H1 (cell line): ENCODE data around the gene SLC13A2. TPM values are rescaled to one million over a fixed set of nuclear protein-coding genes. Genes with fewer than 3 reads are reported as not detected.

Source experiments
- CTCF ChIA-PET: fragments of 300-600 bp; sonication (Branson Sonifier 250); formaldehyde crosslinking; loops from one replicate; lab custom pipeline; 2021; ENCODE audit not compliant: partially characterized antibody; lab: Charles Lee
- POLR2A ChIA-PET: fragments of 300-600 bp; sonication (Branson Sonifier 250); formaldehyde crosslinking; loops from one replicate; lab custom pipeline; 2021; ENCODE audit warnings: inconsistent platforms; ENCODE audit not compliant: partially characterized antibody; lab: Charles Lee
- DNase-seq, 2 experiments: peaks; one replicate each; pipeline versions ENCODE4 v3.0.0 to v3.0.0-alpha.2; 2010 to 2022; ENCODE audit warnings: low spot score in 2 of 2, low read depth in 1 of 2, mixed read lengths in 1 of 2
- FAIRE-seq: peaks from 2 replicates; lab custom pipeline; 2011; peaks lifted over from hg19 to GRCh38; lab: Jason Lieb, UNC
- H2AFZ ChIP-seq: 2 replicates; pipeline ENCODE4 v1.8.1; 2012; ENCODE audit warnings: low read length, inconsistent platforms
- H2AK5ac ChIP-seq: 2 replicates; pipeline ENCODE4 v1.6.1; 2013; ENCODE audit warnings: low read depth, low read length
- H2BK120ac ChIP-seq: replicated peaks from 2 replicates; pipeline ENCODE3; 2013; ENCODE audit warnings: low read depth, low read length, inconsistent platforms
- H2BK12ac ChIP-seq: 2 replicates; pipeline ENCODE4 v1.6.1; 2013; ENCODE audit warnings: low read depth, low read length
- H2BK15ac ChIP-seq: 2 replicates; pipeline ENCODE4 v1.6.1; 2013; ENCODE audit warnings: low read length
- H2BK20ac ChIP-seq: 2 replicates; pipeline ENCODE4 v1.6.1; 2013; ENCODE audit warnings: low read length
- H2BK5ac ChIP-seq: 2 replicates; pipeline ENCODE4 v1.6.1; 2013; ENCODE audit warnings: low read depth, low read length
- H3K14ac ChIP-seq: 2 replicates; pipeline ENCODE4 v1.6.1; 2013; ENCODE audit warnings: inconsistent platforms; ENCODE audit not compliant: insufficient read length
- H3K18ac ChIP-seq: 2 replicates; pipeline ENCODE4 v1.6.1; 2013; ENCODE audit warnings: low read length; ENCODE audit errors: extremely low read depth
- H3K23ac ChIP-seq: 2 replicates; pipeline ENCODE4 v1.6.1; 2013; ENCODE audit warnings: inconsistent platforms; ENCODE audit not compliant: insufficient read length
- H3K23me2 ChIP-seq: 2 replicates; pipeline ENCODE4 v1.6.1; 2013; ENCODE audit warnings: low read depth, low read length
- H3K27ac ChIP-seq: 2 replicates; pipeline ENCODE4 v1.6.1; 2011; ENCODE audit warnings: low read depth, low read length, inconsistent platforms
- H3K27me3 ChIP-seq, 4 experiments: replicated peaks in 1 of 4; 1 replicate in 1 of 4; 2 replicates in 3 of 4; pipeline versions ENCODE4 v1.6.1 to v1.8.1; 2011 to 2013; ENCODE audit warnings: low read length in 3 of 4, mild to moderate bottlenecking in 3 of 4, inconsistent platforms in 2 of 4, mixed read lengths in 2 of 4, moderate library complexity in 1 of 4; ENCODE audit not compliant: control insufficient read depth in 3 of 4, insufficient read depth in 3 of 4; ENCODE audit errors: extremely low read depth in 1 of 4
- H3K36me3 ChIP-seq, 4 experiments: 2 replicates each; pipeline versions ENCODE4 v1.6.1 to v1.8.1; 2011 to 2013; ENCODE audit warnings: mild to moderate bottlenecking in 4 of 4, low read length in 3 of 4, moderate library complexity in 2 of 4, control low read depth in 1 of 4, inconsistent platforms in 1 of 4; ENCODE audit not compliant: insufficient read depth in 4 of 4, control insufficient read depth in 2 of 4
- H3K4ac ChIP-seq: replicated peaks from 2 replicates; pipeline ENCODE3; 2013; ENCODE audit warnings: low read length, low read depth, mixed read lengths, inconsistent platforms; ENCODE audit not compliant: insufficient read length
- H3K4me1 ChIP-seq, 4 experiments: replicated peaks in 1 of 4; 1 replicate in 1 of 4; 2 replicates in 3 of 4; pipeline versions ENCODE4 v1.6.1 to v1.8.1; 2011 to 2013; ENCODE audit warnings: low read length in 3 of 4, inconsistent platforms in 2 of 4, mixed read lengths in 1 of 4; ENCODE audit not compliant: insufficient read depth in 4 of 4, control insufficient read depth in 3 of 4
- H3K4me2 ChIP-seq, 2 experiments: 2 replicates each; pipeline versions ENCODE4 v1.6.1 to v1.8.1; 2011 to 2013; ENCODE audit warnings: low read depth in 2 of 2, low read length in 2 of 2, control low read depth in 1 of 2, inconsistent platforms in 1 of 2, mild to moderate bottlenecking in 1 of 2; ENCODE audit not compliant: insufficient read depth in 1 of 2
- H3K4me3 ChIP-seq, 4 experiments: fragments of 200-600, 300-600 bp in 1 of 4; sonication (generic), shearing (Covaris generic), sonication (Bioruptor Twin) in 1 of 4; 2 replicates each; pipeline versions ENCODE4 v1.5.1 to v1.8.1; 2011 to 2016; ENCODE audit warnings: low read length in 4 of 4, low read depth in 3 of 4, control low read depth in 2 of 4, inconsistent platforms in 2 of 4, mild to moderate bottlenecking in 2 of 4, mixed read lengths in 1 of 4, moderate library complexity in 1 of 4; ENCODE audit not compliant: insufficient read depth in 2 of 4; ENCODE audit errors: extremely low read depth in 1 of 4
- H3K56ac ChIP-seq: replicated peaks from 2 replicates; pipeline ENCODE3; 2013; ENCODE audit warnings: low read depth, mild to moderate bottlenecking, mixed read lengths, low read length, inconsistent platforms; ENCODE audit not compliant: insufficient read length
- H3K79me1 ChIP-seq: 2 replicates; pipeline ENCODE4 v1.6.1; 2013; ENCODE audit warnings: low read depth, low read length, control low read depth
- H3K79me2 ChIP-seq, 2 experiments: 2 replicates each; pipeline versions ENCODE4 v1.6.1 to v1.8.1; 2012 to 2013; ENCODE audit warnings: low read length in 2 of 2, mild to moderate bottlenecking in 2 of 2, inconsistent platforms in 1 of 2; ENCODE audit not compliant: insufficient read depth in 2 of 2, control insufficient read depth in 1 of 2
- H3K9ac ChIP-seq, 4 experiments: replicated peaks in 1 of 4; 1 replicate in 1 of 4; 2 replicates in 3 of 4; pipeline versions ENCODE4 v1.6.1 to v1.8.1; 2011 to 2013; ENCODE audit warnings: low read depth in 3 of 4, low read length in 3 of 4, control low read depth in 2 of 4, mild to moderate bottlenecking in 2 of 4, moderate library complexity in 2 of 4, inconsistent platforms in 1 of 4; ENCODE audit errors: extremely low read depth in 1 of 4
- H3K9me3 ChIP-seq, 2 experiments: 2 replicates each; pipeline versions ENCODE4 v1.6.1 to v1.8.1; 2012 to 2013; ENCODE audit warnings: mild to moderate bottlenecking in 2 of 2, moderate library complexity in 2 of 2, control low read depth in 1 of 2, inconsistent platforms in 1 of 2, low read depth in 1 of 2, low read length in 1 of 2, mixed read lengths in 1 of 2; ENCODE audit not compliant: insufficient read depth in 2 of 2
- H4K20me1 ChIP-seq, 2 experiments: replicated peaks in 1 of 2; 2 replicates each; pipeline versions ENCODE3 to v1.8.1; 2011 to 2013; ENCODE audit warnings: inconsistent platforms in 2 of 2, low read length in 2 of 2, mild to moderate bottlenecking in 1 of 2; ENCODE audit not compliant: insufficient read depth in 2 of 2, control insufficient read depth in 1 of 2
- H4K5ac ChIP-seq: 2 replicates; pipeline ENCODE4 v1.6.1; 2013; ENCODE audit warnings: low read length, low read depth, mixed read lengths, inconsistent platforms; ENCODE audit not compliant: insufficient read length
- H4K8ac ChIP-seq: 2 replicates; pipeline ENCODE4 v1.8.0; 2013; ENCODE audit warnings: mild to moderate bottlenecking, moderate library complexity, low read length, inconsistent platforms; ENCODE audit not compliant: insufficient read depth; ENCODE audit errors: extremely low read depth
- H4K91ac ChIP-seq: replicated peaks from 2 replicates; pipeline ENCODE3; 2013; ENCODE audit warnings: low read length, mixed read lengths, inconsistent platforms; ENCODE audit not compliant: insufficient read length
- BACH1 ChIP-seq: IDR thresholded peaks from 2 replicates; pipeline ENCODE4 v1.6.1; 2012; ENCODE audit warnings: low read length, improper control_type of control experiment
- CBX5 ChIP-seq: fragments of 300-800, 300-1000 bp; sonication (generic); IDR thresholded peaks from 2 replicates; pipeline ENCODE4 v1.7.1; 2016; ENCODE audit warnings: antibody characterized with exemption, low read length, low read depth
- CBX8 ChIP-seq: fragments of 300-800, 300-1000 bp; sonication (generic); IDR thresholded peaks from 2 replicates; pipeline ENCODE4 v1.7.1; 2016; ENCODE audit warnings: low read depth, low read length, borderline replicate concordance
- EGR1 ChIP-seq: IDR thresholded peaks from 2 replicates; pipeline ENCODE4 v1.6.1; 2011; ENCODE audit warnings: low read depth, low read length, borderline replicate concordance
- RAD21 ChIP-seq, 2 experiments: IDR thresholded peaks in 1 of 2; conservative IDR thresholded peaks in 1 of 2; 2 replicates each; pipeline ENCODE4 v1.6.1; 2011; ENCODE audit warnings: low read depth in 2 of 2, low read length in 2 of 2, improper control_type of control experiment in 1 of 2, inconsistent platforms in 1 of 2, mild to moderate bottlenecking in 1 of 2, moderate library complexity in 1 of 2
- RBBP5 ChIP-seq: IDR thresholded peaks from 2 replicates; pipeline ENCODE4 v1.7.1; 2012; ENCODE audit warnings: low read depth, mild to moderate bottlenecking, inconsistent platforms, low read length, moderate library complexity, borderline replicate concordance
- SUZ12 ChIP-seq: fragments of 200-600 bp; sonication (generic); IDR thresholded peaks from 2 replicates; pipeline ENCODE4 v1.6.1; 2012; ENCODE audit warnings: mild to moderate bottlenecking, inconsistent platforms, low read length, moderate library complexity, mixed read lengths
- YY1 ChIP-seq: IDR thresholded peaks from 2 replicates; pipeline ENCODE4 v1.6.1; 2011; ENCODE audit warnings: low read depth, mild to moderate bottlenecking, low read length
- ZNF274 ChIP-seq: IDR thresholded peaks from 2 replicates; pipeline ENCODE4 v1.7.0; 2012; ENCODE audit warnings: low read length, borderline replicate concordance; ENCODE audit errors: extremely low read depth
- WGBS, 2 experiments: shearing (Covaris generic) in 1 of 2; methylation state at CpG; one replicate each; pipeline versions ENCODE4 v1.1.6 to v1.1.7; 2013 to 2015; ENCODE audit warnings: low lambda C conversion rate in 2 of 2, mixed read lengths in 2 of 2, inconsistent platforms in 1 of 2, low coverage in 1 of 2, missing lambda C conversion rate in 1 of 2; ENCODE audit not compliant: insufficient replicate concordance in 2 of 2, insufficient coverage in 1 of 2, insufficient read length in 1 of 2; ENCODE audit errors: extremely low coverage in 1 of 2, missing lambda C conversion rate in 1 of 2; 5-methylcytosine and 5-hydroxymethylcytosine counted together
- polyA plus RNA-seq, 7 experiments: library from polyadenylated mRNA; depleted of rRNA in 3 of 7; stranded (reverse) in 5 of 7; unstranded in 2 of 7; fragments of >200 nt in 5 of 7; fragments of 200-250 nt in 2 of 7; gene quantifications; 1 replicate in 5 of 7; 2 replicates in 1 of 7; 4 replicates in 1 of 7; pipeline versions ENCODE4 v1.2.1 to v1.2.3, GENCODE V29; 2011 to 2013; ENCODE audit warnings: missing spikeins in 2 of 7, mixed read lengths in 2 of 7
- total RNA-seq: library from RNA; stranded (reverse); fragmentation: NEBNext Ultra II Directional; extraction: Animal tissue kit (Norgen Biotek cat#: 25700); gene quantifications from 2 replicates; pipeline ENCODE4 v1.2.1, GENCODE V29; 2021

Gene SLC13A2
- total and polyA plus RNA-seq, 2 of the 8 experiments (the other 6 are each of a cell fraction or from before 2014, with no cell fraction given): not detected

DNA sequence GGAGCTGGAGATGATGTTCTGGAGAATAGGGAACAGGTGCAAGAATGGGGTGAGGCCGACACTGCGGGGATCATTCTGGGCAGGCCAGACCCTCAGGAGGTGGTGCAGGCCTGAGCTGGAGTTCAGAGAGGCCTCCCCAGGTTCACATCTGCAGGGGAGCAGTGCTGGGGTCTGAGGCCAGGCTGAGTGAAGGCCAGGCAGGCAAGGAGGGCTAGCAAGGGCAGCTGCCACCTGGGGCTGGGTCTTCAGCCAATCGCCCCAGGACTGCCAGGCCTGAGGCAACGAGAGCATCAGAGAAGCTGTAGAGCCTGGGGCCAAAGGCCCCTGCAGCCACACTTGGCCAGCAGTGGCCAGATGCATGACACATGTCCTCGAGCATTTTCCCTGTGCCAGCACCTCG, 47.2 kb downstream of the SLC13A2 start:
- Histone ChIP-seq H3K9me3 (no peaks in the 10 kb centered on the region), H2AFZ (no peak overlapping the region), H2BK12ac (no peak overlapping the region), H3K79me1 (no peaks in the 10 kb centered on the region), H3K4ac (no peak overlapping the region), H3K14ac (no peak overlapping the region), H3K79me2 (no peaks in the 10 kb centered on the region), H4K8ac (no peak overlapping the region), H3K4me2 (no peak overlapping the region), H4K91ac (no peak overlapping the region), H2BK15ac (no peak overlapping the region), H3K4me1 (peaks cover 0 to 15% (median 4%) of the 10 kb centered on the region in 4 experiments; a peak in 3 of 7 replicates), H3K23ac (no peak overlapping the region), H3K4me3 (no peak overlapping the region), H3K18ac (no peak overlapping the region), H3K56ac (no peak overlapping the region), H3K27ac (no peak overlapping the region), H2AK5ac (no peak overlapping the region), H2BK5ac (no peak overlapping the region), H3K27me3 (no peaks in the 10 kb centered on the region), H2BK120ac (no peak overlapping the region), H3K36me3 (no peaks in the 10 kb centered on the region), H3K23me2 (no peaks in the 10 kb centered on the region), H2BK20ac (no peak overlapping the region), H4K20me1 (no peaks in the 10 kb centered on the region), H4K5ac (no peak overlapping the region), H3K9ac (no peak overlapping the region)
- CTCF ChIA-PET: interaction anchor here (0.9 to 5.0 kb wide), 10 partner anchors 9 to 28 kb away, joined by 3 to 35 read pairs (median 4); no protein-coding TSS in a partner anchor
- no peak for DNase-seq
- no peak for FAIRE-seq
- 70% methylated on average over 6 of the region's 6 CpGs; no CpG with 5 or more reads in 1 of the 2 experiments for WGBS, 2 experiments
- POLR2A ChIA-PET: interaction anchor here (0.9 to 1.3 kb wide), 2 partner anchors 9 to 79 kb away, joined by 3 read pairs; no protein-coding TSS in a partner anchor
- TF ChIP-seq CBX5 (no peak), RAD21 (IDR thresholded peaks at IDR 0.05 in 1 of 2, conservative IDR thresholded peaks at IDR 0.05 in 1 of 2; ENCODE audit: low read depth in 2 of 2, low read length in 2 of 2) (no peak), RBBP5 (no peak), EGR1 (no peak), ZNF274 (no peak), CBX8 (no peak), BACH1 (no peak), YY1 (no peak), SUZ12 (no peak)
